Smooth muscle cell (in vitro differentiated cells): ENCODE results near the gene SPATA25. TPM values are rescaled to one million over a fixed set of nuclear protein-coding genes. Genes with fewer than 3 reads are reported as not detected.

Experiments
- DNase-seq: peaks from one replicate; lab custom pipeline; 2025; ENCODE audit not compliant: unreplicated experiment; lab: John Stamatoyannopoulos, UW
- H2AFZ ChIP-seq: fragments of 200-600 bp; sonication (generic); 2 replicates; pipeline ENCODE4 v1.6.0; 2016; ENCODE audit warnings: antibody characterized with exemption, low read depth, mild to moderate bottlenecking
- H3F3A ChIP-seq: fragments of 200-600 bp; sonication (generic); 2 replicates; pipeline ENCODE4 v1.6.0; 2017; ENCODE audit warnings: antibody characterized with exemption, low read depth
- H3K27ac ChIP-seq: fragments of 200-600 bp; sonication (generic); 2 replicates; pipeline ENCODE4 v1.5.1; 2016; ENCODE audit warnings: low read depth, mild to moderate bottlenecking
- H3K27me3 ChIP-seq: fragments of 200-600 bp; sonication (generic); 2 replicates; pipeline ENCODE4 v1.6.1; 2016; ENCODE audit warnings: low read depth, mild to moderate bottlenecking
- H3K36me3 ChIP-seq: fragments of 200-600 bp; sonication (generic); 2 replicates; pipeline ENCODE4 v1.5.1; 2016; ENCODE audit warnings: low read depth
- H3K4me1 ChIP-seq: fragments of 200-600 bp; sonication (generic); 2 replicates; pipeline ENCODE4 v1.5.1; 2016; ENCODE audit warnings: low read depth
- H3K4me2 ChIP-seq: fragments of 200-600 bp; sonication (generic); 2 replicates; pipeline ENCODE4 v1.6.0; 2016; ENCODE audit warnings: mild to moderate bottlenecking
- H3K4me3 ChIP-seq: fragments of 200-600 bp; sonication (generic); 2 replicates; pipeline ENCODE4 v1.5.1; 2016; ENCODE audit warnings: mild to moderate bottlenecking
- H3K79me2 ChIP-seq: fragments of 200-600 bp; sonication (generic); 2 replicates; pipeline ENCODE4 v1.6.0; 2016; ENCODE audit warnings: low read depth, mild to moderate bottlenecking
- H3K9ac ChIP-seq: fragments of 200-600 bp; sonication (generic); 2 replicates; pipeline ENCODE4 v1.6.0; 2016; ENCODE audit warnings: low read depth
- H3K9me3 ChIP-seq: fragments of 200-600 bp; sonication (generic); replicated peaks from 2 replicates; pipeline ENCODE4 v1.5.1; 2016; ENCODE audit warnings: low read depth
- H4K20me1 ChIP-seq: fragments of 200-600 bp; sonication (generic); 2 replicates; pipeline ENCODE4 v1.6.0; 2016; ENCODE audit warnings: low read depth
- CTCF ChIP-seq: fragments of 200-600 bp; sonication (generic); IDR thresholded peaks from 2 replicates; pipeline ENCODE4 v1.5.1; 2017; ENCODE audit warnings: borderline replicate concordance, mild to moderate bottlenecking, antibody characterized with exemption; ENCODE audit not compliant: insufficient read depth, poor library complexity, severe bottlenecking
- WGBS: methylation state at CpG from one replicate; pipeline ENCODE4 v1.1.7; 2016; ENCODE audit warnings: low lambda C conversion rate; 5-methylcytosine and 5-hydroxymethylcytosine counted together
- polyA plus RNA-seq: library from polyadenylated mRNA; unstranded; fragments of >200 nt; fragmentation: Nextera tagmentation; extraction: Ambion mirVana; gene quantifications from 2 replicates; pipeline ENCODE4 v1.2.1, GENCODE V29; 2016
- total RNA-seq: library from RNA; depleted of rRNA; stranded (reverse); fragments of >200 nt; gene quantifications from 2 replicates; pipeline ENCODE4 v1.2.3, GENCODE V29; 2014

Gene SPATA25
- total and polyA plus RNA-seq, 2 experiments from 2014 or later = 0.43 to 0.54 TPM

GRCh38 chr20:45852326-45852725 lies 35.1 kb downstream of the SPATA25 start:
- Histone ChIP-seq H3K27me3 (no peaks in the 10 kb centered on the region), H3K4me3 (no peak overlapping the region), H3K9ac (no peak overlapping the region), H3K27ac (no peak overlapping the region), H3K79me2 (peaks cover 21% of the 10 kb centered on the region), H3K36me3 (no peaks in the 10 kb centered on the region), H3F3A (no peaks in the 10 kb centered on the region), H2AFZ (no peak overlapping the region), H3K4me2 (no peak overlapping the region), H4K20me1 (no peaks in the 10 kb centered on the region), H3K9me3 (no peaks in the 10 kb centered on the region), H3K4me1 (peaks cover 7% of the 10 kb centered on the region)
- WGBS = 100% methylated on average over 6 of the region's 6 CpGs
- TF ChIP-seq CTCF = no peak
- DNase-seq = no peak

- Histone ChIP-seq H3K4me2 (no peak overlapping the region), H3K9me3 (no peaks in the 10 kb centered on the region), H3K27ac (no peak overlapping the region), H3K36me3 (no peaks in the 10 kb centered on the region), H2AFZ (no peak overlapping the region), H4K20me1 (no peaks in the 10 kb centered on the region), H3K27me3 (no peaks in the 10 kb centered on the region), H3F3A (no peaks in the 10 kb centered on the region), H3K4me1 (peaks cover 5% of the 10 kb centered on the region), H3K4me3 (no peak overlapping the region), H3K9ac (no peak overlapping the region), H3K79me2 (peaks cover 17% of the 10 kb centered on the region)
- DNase-seq = no peak
- no peak for TF ChIP-seq CTCF
Measured at GRCh38 chr20:45851501-45851900, 35.9 kb downstream of the SPATA25 start.

- Histone ChIP-seq H3K27ac (no peak overlapping the region), H3K4me1 (no peaks in the 10 kb centered on the region), H2AFZ (no peak overlapping the region), H3K9me3 (no peaks in the 10 kb centered on the region), H3K4me3 (no peak overlapping the region), H3K27me3 (no peaks in the 10 kb centered on the region), H3F3A (no peaks in the 10 kb centered on the region), H4K20me1 (no peaks in the 10 kb centered on the region), H3K4me2 (no peak overlapping the region), H3K79me2 (peaks cover 11% of the 10 kb centered on the region), H3K36me3 (no peaks in the 10 kb centered on the region), H3K9ac (no peak overlapping the region)
- TF ChIP-seq CTCF = no peak
- WGBS = 43% methylated on average over 1 of the region's 1 CpG
- no peak for DNase-seq
Measured at GRCh38 chr20:45850926-45851325, 36.5 kb downstream of the SPATA25 start.

- WGBS = 100% methylated on average over 2 of the region's 2 CpGs
- H3K27ac ChIP-seq = no peak overlapping the region
Measured at GRCh38 chr20:45850238-45850637, 37.2 kb downstream of the SPATA25 start.

More at GRCh38 chr20:45850238-45850637, 37.2 kb downstream of the SPATA25 start:
- no peak overlapping the region for H3K4me2 ChIP-seq
- no peaks in the 10 kb centered on the region for H3K27me3 ChIP-seq
- DNase-seq = no peak
- no peaks in the 10 kb centered on the region for H3K9me3 ChIP-seq
- H3K9ac ChIP-seq = no peak overlapping the region
- H4K20me1 ChIP-seq = no peaks in the 10 kb centered on the region
- peaks cover 5% of the 10 kb centered on the region for H3K79me2 ChIP-seq
- no peaks in the 10 kb centered on the region for H3K4me1 ChIP-seq
- no peaks in the 10 kb centered on the region for H3F3A ChIP-seq
- no peak overlapping the region for H3K4me3 ChIP-seq
- TF ChIP-seq CTCF = no peak
- no peaks in the 10 kb centered on the region for H3K36me3 ChIP-seq
- H2AFZ ChIP-seq = no peak overlapping the region
